Measurements from ENCODE around the gene TENT4A.

Gene TENT4A

DNA sequence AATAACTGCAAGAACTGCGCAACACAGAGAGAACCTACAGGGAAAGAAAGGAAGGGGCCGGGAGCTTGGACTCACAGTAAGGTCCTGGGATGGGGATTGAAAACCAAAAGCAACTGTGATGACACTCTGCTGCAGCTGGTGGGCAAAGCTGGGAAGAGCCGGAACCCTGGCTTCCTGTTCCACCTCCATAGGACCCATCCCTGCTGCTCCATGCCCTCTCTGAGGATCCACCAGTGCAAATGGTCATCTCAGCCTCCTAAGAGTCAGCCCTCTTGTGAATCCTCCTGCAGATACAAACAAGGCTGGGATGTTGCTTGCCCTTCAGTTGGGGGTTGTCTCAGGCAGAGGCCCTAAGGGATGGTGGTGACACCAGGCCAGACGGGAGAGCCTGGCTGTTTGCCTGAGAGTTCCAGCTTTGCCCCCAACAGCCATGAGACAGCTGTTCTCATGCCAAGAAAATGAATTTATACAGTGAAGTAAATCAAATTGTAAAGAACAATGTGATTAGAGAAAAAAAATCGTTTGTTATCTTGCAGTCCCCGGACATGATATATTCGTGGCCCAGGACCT lies 90.8 kb downstream of the TENT4A start:
- TF ChIP-seq, protein P1, sequence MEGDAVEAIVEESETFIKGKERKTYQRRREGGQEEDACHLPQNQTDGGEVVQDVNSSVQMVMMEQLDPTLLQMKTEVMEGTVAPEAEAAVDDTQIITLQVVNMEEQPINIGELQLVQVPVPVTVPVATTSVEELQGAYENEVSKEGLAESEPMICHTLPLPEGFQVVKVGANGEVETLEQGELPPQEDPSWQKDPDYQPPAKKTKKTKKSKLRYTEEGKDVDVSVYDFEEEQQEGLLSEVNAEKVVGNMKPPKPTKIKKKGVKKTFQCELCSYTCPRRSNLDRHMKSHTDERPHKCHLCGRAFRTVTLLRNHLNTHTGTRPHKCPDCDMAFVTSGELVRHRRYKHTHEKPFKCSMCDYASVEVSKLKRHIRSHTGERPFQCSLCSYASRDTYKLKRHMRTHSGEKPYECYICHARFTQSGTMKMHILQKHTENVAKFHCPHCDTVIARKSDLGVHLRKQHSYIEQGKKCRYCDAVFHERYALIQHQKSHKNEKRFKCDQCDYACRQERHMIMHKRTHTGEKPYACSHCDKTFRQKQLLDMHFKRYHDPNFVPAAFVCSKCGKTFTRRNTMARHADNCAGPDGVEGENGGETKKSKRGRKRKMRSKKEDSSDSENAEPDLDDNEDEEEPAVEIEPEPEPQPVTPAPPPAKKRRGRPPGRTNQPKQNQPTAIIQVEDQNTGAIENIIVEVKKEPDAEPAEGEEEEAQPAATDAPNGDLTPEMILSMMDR (conservative IDR thresholded peaks at IDR 0.05), result no peak
- no peak for TF ChIP-seq ZFX (IDR thresholded peaks at IDR 0.05)
- no peak overlapping the region for H3K27ac ChIP-seq

DNA sequence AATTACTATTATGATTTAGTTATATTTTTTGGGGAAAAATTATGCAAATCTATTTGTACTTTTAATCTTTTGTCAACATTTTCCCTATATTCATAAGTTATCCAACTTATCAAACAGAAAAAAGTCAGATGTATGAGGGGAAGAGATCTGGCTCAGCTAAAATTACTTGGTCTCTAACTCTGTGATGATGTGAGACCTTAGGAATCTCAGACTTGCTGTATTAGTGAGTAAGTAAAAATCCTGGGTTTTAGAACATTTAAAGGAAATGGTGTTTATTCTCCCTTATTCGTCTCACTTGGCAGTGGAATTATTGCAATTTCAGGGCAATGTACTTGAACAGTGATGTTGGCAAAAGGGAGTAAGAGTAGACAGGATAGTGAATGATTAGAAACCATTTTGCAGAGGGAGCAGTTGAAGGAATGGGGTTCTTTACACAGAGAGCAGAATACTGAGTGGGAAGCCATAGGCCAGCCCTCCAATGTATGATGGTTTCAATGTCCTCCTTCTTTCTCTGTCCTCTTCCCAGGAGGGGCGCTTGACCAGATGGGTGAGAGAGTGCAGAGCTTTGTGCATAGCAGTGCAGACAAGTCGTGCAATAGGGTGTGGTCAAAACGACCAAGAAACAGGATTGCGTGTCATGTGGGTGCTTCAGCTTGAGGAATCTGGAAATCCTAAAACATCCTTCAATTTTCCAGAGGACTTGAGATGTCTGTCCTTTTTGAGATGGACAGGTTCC lies 91.7 kb downstream of the TENT4A start:
- TF ChIP-seq, protein P1 (conservative IDR thresholded peaks at IDR 0.05), result no peak
- no peak for TF ChIP-seq ZFX (IDR thresholded peaks at IDR 0.05)
- no peak overlapping the region for H3K27ac ChIP-seq

DNA sequence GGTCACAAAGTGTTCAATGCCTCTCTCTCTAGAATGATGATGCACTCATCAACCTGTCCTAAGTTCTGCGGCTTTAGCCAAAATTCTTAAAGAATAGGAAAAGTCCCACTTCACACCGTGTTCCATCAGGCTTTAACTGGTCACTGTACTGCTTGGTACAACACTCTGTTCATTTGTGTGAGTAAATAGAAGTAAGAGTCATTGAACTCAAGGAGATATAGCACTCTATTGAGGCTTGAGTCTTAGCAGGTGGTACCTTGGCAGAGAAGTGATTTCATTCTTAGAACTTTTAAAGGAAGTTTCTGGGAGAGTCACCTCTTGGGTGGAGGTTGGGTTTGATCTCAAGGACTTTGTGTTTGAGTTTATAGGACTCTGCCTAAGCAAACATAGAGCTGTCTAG lies 92.6 kb downstream of the TENT4A start:
- TF ChIP-seq ZFX (IDR thresholded peaks at IDR 0.05), result no peak
- TF ChIP-seq, protein P1 (conservative IDR thresholded peaks at IDR 0.05), result no peak

More for the DNA sequence above, 92.6 kb downstream of the TENT4A start:
- H3K27ac ChIP-seq, result no peak overlapping the region

Measured in C4-2B (cell line).